Gastroesophageal sphincter (tissue), 3 donors: ENCODE data around the gene OSGEPL1.

ENCODE experiments used
- EP300 ChIP-seq: sonication (generic); formaldehyde crosslinking; IDR thresholded peaks from one replicate; pipeline ENCODE4 v1.6.1; 2017; ENCODE audit warnings: antibody characterized with exemption, mild to moderate bottlenecking
- POLR2A ChIP-seq, 2 donors: fragments of 450-650 bp; IDR thresholded peaks; one replicate each; pipeline ENCODE4 v1.6.1; 2017; ENCODE audit warnings: antibody characterized with exemption in 2 of 2, mild to moderate bottlenecking in 2 of 2, moderate library complexity in 1 of 2
- POLR2AphosphoS5 ChIP-seq: sonication (generic); formaldehyde crosslinking; IDR thresholded peaks from one replicate; pipeline ENCODE4 v1.6.1; 2017; ENCODE audit warnings: antibody characterized with exemption
- TF ChIP-seq, protein P1 (sequence below), 4 experiments: fragments of 200-600 bp in 2 of 4; fragments of 450-650 bp in 2 of 4; sonication (generic) in 1 of 4; IDR thresholded peaks; one replicate each; pipeline ENCODE4 v1.5.1; 2017 to 2019; ENCODE audit warnings: antibody characterized with exemption in 4 of 4, mild to moderate bottlenecking in 2 of 4, moderate library complexity in 2 of 4

DNA sequence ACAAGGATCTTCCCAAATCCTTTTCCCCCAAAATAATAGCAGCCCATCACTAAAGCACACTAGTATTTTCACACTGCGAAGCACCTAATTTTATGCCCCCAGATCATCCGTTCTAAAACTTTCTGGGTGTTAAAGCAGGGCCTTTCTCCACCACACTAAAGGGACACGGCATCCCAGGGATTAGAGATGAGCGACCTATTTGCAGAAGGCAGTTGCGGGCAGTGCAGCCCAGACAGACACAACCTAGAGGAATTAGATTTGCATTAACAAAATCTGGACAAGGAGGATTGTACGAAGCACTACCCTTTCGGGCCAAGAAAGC, 402 bp downstream of the OSGEPL1 start:
- no peak for TF ChIP-seq POLR2A (IDR thresholded peaks at IDR 0.05)
- TF ChIP-seq, protein P1, sequence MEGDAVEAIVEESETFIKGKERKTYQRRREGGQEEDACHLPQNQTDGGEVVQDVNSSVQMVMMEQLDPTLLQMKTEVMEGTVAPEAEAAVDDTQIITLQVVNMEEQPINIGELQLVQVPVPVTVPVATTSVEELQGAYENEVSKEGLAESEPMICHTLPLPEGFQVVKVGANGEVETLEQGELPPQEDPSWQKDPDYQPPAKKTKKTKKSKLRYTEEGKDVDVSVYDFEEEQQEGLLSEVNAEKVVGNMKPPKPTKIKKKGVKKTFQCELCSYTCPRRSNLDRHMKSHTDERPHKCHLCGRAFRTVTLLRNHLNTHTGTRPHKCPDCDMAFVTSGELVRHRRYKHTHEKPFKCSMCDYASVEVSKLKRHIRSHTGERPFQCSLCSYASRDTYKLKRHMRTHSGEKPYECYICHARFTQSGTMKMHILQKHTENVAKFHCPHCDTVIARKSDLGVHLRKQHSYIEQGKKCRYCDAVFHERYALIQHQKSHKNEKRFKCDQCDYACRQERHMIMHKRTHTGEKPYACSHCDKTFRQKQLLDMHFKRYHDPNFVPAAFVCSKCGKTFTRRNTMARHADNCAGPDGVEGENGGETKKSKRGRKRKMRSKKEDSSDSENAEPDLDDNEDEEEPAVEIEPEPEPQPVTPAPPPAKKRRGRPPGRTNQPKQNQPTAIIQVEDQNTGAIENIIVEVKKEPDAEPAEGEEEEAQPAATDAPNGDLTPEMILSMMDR (IDR thresholded peaks at IDR 0.05), result no peak
- no peak for TF ChIP-seq EP300
- no peak for TF ChIP-seq POLR2AphosphoS5
